ENCODE measurements around the gene TNIK.

- TF ChIP-seq CTCF (IDR thresholded peaks at IDR 0.05) (no peak), POLR2A (IDR thresholded peaks at IDR 0.05) (no peak)
Measured at GRCh38 chr3:171444001-171444690, 16.1 kb downstream of the TNIK start.

Measured in prostate gland (tissue), 2 donors.